Measurements from ENCODE around the gene GGT5.
"Not testable (repeated sequence)": the region's sequence is repeated elsewhere in the genome, so short reads cannot be mapped to it uniquely, and the experiment has no call there.

GGT5 gene, protein sequence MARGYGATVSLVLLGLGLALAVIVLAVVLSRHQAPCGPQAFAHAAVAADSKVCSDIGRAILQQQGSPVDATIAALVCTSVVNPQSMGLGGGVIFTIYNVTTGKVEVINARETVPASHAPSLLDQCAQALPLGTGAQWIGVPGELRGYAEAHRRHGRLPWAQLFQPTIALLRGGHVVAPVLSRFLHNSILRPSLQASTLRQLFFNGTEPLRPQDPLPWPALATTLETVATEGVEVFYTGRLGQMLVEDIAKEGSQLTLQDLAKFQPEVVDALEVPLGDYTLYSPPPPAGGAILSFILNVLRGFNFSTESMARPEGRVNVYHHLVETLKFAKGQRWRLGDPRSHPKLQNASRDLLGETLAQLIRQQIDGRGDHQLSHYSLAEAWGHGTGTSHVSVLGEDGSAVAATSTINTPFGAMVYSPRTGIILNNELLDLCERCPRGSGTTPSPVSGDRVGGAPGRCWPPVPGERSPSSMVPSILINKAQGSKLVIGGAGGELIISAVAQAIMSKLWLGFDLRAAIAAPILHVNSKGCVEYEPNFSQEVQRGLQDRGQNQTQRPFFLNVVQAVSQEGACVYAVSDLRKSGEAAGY

DNA sequence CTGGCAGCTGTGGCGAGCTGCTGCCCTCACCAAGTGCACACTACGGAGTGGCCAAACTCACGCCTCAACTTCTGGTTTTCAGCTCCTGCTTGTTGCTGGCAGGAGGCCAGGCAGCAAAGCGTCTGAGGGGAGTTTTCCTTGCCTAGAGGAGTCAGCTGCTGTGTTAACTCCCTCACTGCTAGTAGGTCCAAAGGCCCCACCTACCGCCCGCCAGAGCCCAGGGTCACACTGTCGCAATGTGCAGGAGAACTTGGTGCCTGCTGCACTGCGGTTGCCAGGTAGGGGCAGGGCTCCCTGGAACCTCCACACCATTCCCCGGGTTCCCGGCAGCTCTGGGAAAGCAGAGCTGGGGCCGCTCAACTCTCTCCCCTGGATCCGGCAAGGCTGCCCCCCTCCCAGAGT lies at the start of gene GGT5:
TSS of gene GGT5 (minus strand) at position 53 of the 402 bp plus-strand sequence. CDS start 357 bp downstream, outside the sequence.
- not testable (repeated sequence) for H3K27ac ChIP-seq

GRCh38 chr22:24292202-24292830 lies 47.4 kb upstream of the GGT5 start:
- peak overlapping the region; percentile 90 for H3K27ac ChIP-seq

- TF ChIP-seq, protein P1, sequence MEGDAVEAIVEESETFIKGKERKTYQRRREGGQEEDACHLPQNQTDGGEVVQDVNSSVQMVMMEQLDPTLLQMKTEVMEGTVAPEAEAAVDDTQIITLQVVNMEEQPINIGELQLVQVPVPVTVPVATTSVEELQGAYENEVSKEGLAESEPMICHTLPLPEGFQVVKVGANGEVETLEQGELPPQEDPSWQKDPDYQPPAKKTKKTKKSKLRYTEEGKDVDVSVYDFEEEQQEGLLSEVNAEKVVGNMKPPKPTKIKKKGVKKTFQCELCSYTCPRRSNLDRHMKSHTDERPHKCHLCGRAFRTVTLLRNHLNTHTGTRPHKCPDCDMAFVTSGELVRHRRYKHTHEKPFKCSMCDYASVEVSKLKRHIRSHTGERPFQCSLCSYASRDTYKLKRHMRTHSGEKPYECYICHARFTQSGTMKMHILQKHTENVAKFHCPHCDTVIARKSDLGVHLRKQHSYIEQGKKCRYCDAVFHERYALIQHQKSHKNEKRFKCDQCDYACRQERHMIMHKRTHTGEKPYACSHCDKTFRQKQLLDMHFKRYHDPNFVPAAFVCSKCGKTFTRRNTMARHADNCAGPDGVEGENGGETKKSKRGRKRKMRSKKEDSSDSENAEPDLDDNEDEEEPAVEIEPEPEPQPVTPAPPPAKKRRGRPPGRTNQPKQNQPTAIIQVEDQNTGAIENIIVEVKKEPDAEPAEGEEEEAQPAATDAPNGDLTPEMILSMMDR (conservative IDR thresholded peaks at IDR 0.05): no peak
- peak overlapping the region; percentile 90 for H3K27ac ChIP-seq
These were observed 46.8 kb upstream of the GGT5 start for GRCh38 chr22:24291515-24292201.

DNA sequence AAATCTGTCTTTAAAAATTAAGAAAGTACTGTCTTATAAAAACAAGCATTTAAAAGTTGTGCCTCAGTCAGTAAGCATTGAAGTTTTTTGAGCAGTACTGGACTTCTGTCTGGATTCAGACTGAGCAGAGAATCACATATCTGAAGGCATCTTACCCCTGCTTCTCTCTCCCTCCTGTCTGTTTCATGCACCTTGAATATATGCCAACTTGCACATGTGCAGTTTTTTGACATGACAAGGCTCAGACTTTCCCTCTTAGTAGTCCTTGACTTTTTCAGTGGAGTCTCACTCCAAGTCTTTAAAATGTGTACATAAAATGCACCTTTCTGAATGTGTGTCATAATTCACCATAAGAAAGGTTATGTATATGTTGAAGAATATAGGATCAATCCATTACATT lies 45.6 kb upstream of the GGT5 start:
- peak overlapping the region; percentile 90 for H3K27ac ChIP-seq
- TF ChIP-seq, protein P1 (conservative IDR thresholded peaks at IDR 0.05): no peak

GRCh38 chr22:24289741-24290163 lies 44.9 kb upstream of the GGT5 start:
- TF ChIP-seq, protein P1 (conservative IDR thresholded peaks at IDR 0.05): no peak
- H3K27ac ChIP-seq: peak overlapping the region; percentile 90

GRCh38 chr22:24289114-24289513 lies 44.2 kb upstream of the GGT5 start:
- H3K27ac ChIP-seq: peak overlapping the region; percentile 90
- TF ChIP-seq, protein P1 (conservative IDR thresholded peaks at IDR 0.05): no peak

- peak overlapping the region; percentile 90 for H3K27ac ChIP-seq
These were observed 42.9 kb upstream of the GGT5 start for GRCh38 chr22:24287801-24288200.

GRCh38 chr22:24287212-24287611 lies 42.3 kb upstream of the GGT5 start:
- H3K27ac ChIP-seq: peak overlapping the region; percentile 26; the same call in 1 of the 2 replicates

- H3K27ac ChIP-seq: no peak overlapping the region; the same call in 1 of the 2 replicates
- TF ChIP-seq, protein P1 (conservative IDR thresholded peaks at IDR 0.05): no peak
These were observed 40.4 kb upstream of the GGT5 start for GRCh38 chr22:24285245-24285644.
